Measurements from ENCODE around the gene PGS1. TPM values are rescaled to one million over a fixed set of nuclear protein-coding genes. Genes with fewer than 3 reads are reported as not detected.
A peak's percentile ranks its signal among the peaks of the same experiment; 100 is the strongest.

The PGS1 gene
- total and polyA plus RNA-seq, 3 donors from 2014 or later = 34.9 to 58.4 (median 50.4) TPM

DNA sequence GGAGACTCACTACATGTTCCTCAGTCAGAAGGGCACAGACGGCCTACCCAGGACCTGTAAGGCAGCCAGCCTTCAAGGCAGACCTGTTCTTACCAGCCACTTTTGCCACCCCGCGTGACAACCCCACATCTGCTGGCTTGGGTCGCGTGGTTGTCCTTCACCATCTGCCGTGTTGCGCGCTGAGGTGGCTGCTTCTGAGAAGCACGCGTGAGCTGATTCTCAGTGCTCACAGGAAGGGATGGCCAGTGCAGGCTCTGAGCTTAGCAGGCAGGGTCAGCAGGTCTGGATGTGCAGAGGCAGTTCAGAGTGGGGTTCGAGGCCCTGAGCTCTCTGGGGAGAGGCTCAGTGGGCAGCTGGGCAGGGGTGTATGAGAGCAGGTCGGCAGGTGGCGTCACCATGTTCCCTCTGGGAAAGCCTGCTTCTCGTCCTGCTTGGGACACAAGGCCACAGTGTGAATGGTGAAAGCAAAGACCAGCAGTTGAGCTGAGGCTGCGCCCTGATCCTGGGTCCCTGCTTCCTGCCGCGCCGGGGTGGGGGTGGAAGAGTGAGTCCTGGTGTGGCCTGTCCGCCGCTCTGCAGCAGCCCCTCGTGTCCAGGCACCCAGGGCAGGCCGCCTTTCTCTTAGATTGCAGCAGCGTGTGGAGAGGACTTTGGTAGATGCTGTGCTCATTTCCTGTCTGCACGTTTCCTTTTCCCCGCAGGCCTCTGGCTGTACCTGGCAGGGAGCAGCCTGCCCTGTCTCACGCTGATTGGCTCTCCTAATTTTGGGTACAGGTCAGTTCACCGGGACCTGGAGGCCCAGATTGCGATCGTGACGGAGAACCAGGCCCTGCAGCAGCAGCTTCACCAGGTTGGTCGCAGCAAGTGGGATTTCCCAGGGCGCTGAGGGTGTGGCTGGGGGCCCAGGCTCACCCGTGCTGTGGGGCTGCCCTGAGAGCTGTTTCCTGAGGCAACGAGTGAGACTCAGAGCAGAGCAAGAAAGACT lies 36.0 kb downstream of the PGS1 start:
- intact Hi-C loops (cut with DNase I; ENCODE audit: low total_unique reads) = no loop called here
- Histone ChIP-seq H3K27me3 (no peaks in the 10 kb centered on the region), H3K27ac (no peak overlapping the region), H3K4me3 (no peak overlapping the region), H3K4me1 (peaks cover 21% of the 10 kb centered on the region), H3K36me3 (ENCODE audit: low read depth, missing control alignments) (no peaks in the 10 kb centered on the region), H3K9me3 (no peaks in the 10 kb centered on the region)
- DNase-seq = no peak
- TF ChIP-seq POLR2A (IDR thresholded peaks at IDR 0.05) = no peak
- WGBS, 2 donors = 80 to 90% methylated on average over 9 to 34 of the region's 34 CpGs

DNA sequence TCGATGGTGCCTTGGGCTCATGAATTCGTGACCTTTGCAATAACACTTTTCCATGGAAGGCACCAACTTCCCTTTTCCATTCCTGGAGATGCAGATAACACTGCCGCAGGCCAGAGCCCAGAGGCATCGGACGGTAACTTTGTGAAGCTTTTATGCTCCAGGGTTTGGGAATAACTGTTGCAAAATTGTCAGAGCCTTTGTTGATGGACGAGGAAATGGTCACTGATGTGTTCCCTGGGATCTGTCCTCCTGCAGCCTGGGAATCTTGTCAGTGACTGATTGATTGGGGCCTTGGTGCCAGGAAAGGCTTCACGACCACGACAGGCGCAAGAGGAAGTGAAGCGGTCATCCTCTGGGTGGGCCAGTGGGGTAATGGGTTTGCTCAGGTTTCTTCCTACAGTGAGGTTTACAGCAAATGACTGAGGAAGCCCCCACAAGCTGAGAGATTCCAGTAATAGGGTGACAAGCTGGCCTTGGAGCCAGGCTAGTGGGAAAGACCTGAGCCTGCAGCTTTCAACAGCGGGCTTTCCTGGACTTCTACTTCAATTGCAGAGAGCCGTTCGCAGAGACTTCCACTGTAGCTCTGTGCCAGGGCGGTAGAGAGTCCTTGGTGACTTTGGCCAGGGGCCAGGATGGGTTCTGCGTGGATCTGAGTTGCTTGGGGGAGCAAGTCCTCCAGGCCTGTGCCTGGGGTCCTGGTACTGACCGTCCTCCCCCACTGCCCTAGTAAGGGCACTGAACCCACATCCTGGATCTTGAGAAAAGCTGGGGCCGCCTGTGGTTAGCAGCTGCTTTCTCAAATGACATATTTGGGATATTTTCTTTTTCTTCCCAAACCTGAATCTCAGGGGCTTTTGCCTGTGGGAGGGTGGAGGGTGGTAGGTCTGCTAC lies 37.6 kb downstream of the PGS1 start:
- Histone ChIP-seq H3K27me3 (no peaks in the 10 kb centered on the region), H3K4me1 (peaks cover 21% of the 10 kb centered on the region), H3K4me3 (no peak overlapping the region), H3K9me3 (no peaks in the 10 kb centered on the region), H3K27ac (peak overlapping the region; percentile 60 to 82), H3K36me3 (ENCODE audit: low read depth, missing control alignments) (no peaks in the 10 kb centered on the region)
- WGBS, 2 donors = 71 to 73% methylated on average over 17 of the region's 17 CpGs
- TF ChIP-seq, protein P1, sequence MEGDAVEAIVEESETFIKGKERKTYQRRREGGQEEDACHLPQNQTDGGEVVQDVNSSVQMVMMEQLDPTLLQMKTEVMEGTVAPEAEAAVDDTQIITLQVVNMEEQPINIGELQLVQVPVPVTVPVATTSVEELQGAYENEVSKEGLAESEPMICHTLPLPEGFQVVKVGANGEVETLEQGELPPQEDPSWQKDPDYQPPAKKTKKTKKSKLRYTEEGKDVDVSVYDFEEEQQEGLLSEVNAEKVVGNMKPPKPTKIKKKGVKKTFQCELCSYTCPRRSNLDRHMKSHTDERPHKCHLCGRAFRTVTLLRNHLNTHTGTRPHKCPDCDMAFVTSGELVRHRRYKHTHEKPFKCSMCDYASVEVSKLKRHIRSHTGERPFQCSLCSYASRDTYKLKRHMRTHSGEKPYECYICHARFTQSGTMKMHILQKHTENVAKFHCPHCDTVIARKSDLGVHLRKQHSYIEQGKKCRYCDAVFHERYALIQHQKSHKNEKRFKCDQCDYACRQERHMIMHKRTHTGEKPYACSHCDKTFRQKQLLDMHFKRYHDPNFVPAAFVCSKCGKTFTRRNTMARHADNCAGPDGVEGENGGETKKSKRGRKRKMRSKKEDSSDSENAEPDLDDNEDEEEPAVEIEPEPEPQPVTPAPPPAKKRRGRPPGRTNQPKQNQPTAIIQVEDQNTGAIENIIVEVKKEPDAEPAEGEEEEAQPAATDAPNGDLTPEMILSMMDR (IDR thresholded peaks at IDR 0.05) = no peak
- no peak for TF ChIP-seq POLR2A (IDR thresholded peaks at IDR 0.05)
- intact Hi-C loops (cut with DNase I; ENCODE audit: low total_unique reads) = no loop called here
- DNase-seq = no peak

DNA sequence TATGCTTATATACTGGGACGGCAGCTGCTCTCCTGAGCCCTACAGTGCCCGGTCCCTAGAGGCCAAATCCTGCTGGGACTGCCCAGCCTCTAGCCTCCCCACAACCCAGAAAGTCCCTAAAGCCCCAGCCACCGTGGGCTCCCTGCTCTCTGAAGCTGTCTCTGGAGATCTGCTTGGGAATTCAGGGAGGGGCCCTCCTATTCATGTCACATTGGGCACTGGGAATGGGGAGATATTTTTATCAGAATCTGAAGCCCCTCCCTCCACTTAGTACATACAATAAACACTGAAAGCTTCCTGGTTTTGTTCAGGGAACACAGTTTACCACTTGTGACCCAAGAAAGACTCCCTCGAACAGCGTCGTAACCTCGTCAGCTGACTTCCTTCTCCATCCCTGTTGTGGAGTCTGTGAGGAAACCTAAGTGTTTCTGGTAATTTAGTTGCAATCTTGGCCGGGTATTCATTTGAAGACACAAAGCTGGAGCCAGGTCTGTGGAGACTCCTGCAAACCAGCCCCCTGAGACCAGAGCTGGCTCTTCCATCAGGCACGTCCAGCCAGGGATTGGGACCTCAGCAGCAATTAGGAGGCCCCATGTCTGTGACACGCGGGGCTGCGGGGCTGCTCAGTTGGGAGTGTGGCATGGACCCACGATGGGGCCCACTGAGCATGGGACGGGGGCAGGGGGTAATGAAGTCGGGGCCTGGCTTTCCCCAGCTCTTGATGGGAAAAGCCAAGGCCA lies 38.5 kb downstream of the PGS1 start:
- peak; percentile 61 for DNase-seq
- WGBS, 2 donors = 42 to 51% methylated on average over 7 to 15 of the region's 15 CpGs
- TF ChIP-seq POLR2A (IDR thresholded peaks at IDR 0.05) = no peak
- TF ChIP-seq, protein P1 (IDR thresholded peaks at IDR 0.05) = no peak
- intact Hi-C loops (cut with DNase I; ENCODE audit: low total_unique reads) = no loop called here
- H3K27me3 ChIP-seq = no peaks in the 10 kb centered on the region
- no peaks in the 10 kb centered on the region for H3K9me3 ChIP-seq
- H3K36me3 ChIP-seq (ENCODE audit: low read depth, missing control alignments) = no peaks in the 10 kb centered on the region
- peak overlapping the region; percentile 67 to 82 for H3K27ac ChIP-seq
- peaks cover 21% of the 10 kb centered on the region for H3K4me1 ChIP-seq
- H3K4me3 ChIP-seq = no peak overlapping the region

DNA sequence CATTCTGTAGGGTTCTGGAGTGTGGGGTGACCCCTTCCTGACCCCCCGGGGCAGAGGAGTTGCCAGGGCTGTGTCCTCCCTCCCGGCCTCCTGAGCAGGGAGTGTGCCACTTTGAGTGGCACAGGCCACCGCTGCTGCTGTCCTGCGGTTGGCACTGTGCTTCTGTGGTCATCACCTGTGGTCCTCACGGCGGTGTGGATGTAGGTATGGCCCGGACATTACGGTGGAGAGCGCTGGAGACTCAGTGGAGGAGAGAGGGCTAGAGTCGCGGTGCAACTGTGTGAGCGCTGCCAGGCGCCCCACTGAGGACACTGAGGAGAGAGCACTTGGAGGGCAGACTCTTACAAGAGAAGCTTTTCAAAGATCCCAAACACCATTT lies 39.1 kb downstream of the PGS1 start:
- H3K4me3 ChIP-seq = no peak overlapping the region
- WGBS, 2 donors = 92 to 97% methylated on average over 11 to 13 of the region's 13 CpGs
- H3K4me1 ChIP-seq = peaks cover 21% of the 10 kb centered on the region
- H3K9me3 ChIP-seq = no peaks in the 10 kb centered on the region
- no peaks in the 10 kb centered on the region for H3K27me3 ChIP-seq
- peak overlapping the region; percentile 67 to 82 for H3K27ac ChIP-seq
- no peak for TF ChIP-seq POLR2A (IDR thresholded peaks at IDR 0.05)
- TF ChIP-seq, protein P1 (IDR thresholded peaks at IDR 0.05) = no peak
- H3K36me3 ChIP-seq (ENCODE audit: low read depth, missing control alignments) = no peaks in the 10 kb centered on the region
- intact Hi-C loops (cut with DNase I; ENCODE audit: low total_unique reads) = no loop called here
- DNase-seq = no peak
